ENCODE data around the gene PRCP. TPM values are rescaled to one million over a fixed set of nuclear protein-coding genes. Genes with fewer than 3 reads are reported as not detected.
A peak's percentile ranks its signal among the peaks of the same experiment; 100 is the strongest.

Gene PRCP
- total and polyA plus RNA-seq, 2 experiments from 2014 or later = 33.3 to 52.8 TPM

DNA sequence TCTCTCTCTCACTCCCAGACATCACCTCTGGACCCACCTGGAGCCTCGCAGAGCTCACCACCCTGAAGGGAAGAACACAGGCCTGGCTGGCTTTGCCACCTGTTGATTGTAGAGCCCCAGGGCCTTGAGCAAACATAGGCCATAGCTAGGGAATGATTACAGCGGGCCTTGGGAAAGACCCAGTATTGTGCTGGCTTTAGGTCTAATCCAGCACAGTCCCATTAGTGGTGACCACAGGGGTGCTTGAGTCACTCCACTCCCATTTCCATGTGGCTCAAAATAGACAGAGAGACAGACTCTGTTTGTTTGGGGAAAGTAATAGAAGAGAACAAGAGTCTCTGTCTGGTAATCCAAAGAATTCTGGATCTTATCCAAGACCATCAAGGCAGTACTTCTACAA, 123.9 kb downstream of the PRCP start (continued):
- TF ChIP-seq, protein P1, sequence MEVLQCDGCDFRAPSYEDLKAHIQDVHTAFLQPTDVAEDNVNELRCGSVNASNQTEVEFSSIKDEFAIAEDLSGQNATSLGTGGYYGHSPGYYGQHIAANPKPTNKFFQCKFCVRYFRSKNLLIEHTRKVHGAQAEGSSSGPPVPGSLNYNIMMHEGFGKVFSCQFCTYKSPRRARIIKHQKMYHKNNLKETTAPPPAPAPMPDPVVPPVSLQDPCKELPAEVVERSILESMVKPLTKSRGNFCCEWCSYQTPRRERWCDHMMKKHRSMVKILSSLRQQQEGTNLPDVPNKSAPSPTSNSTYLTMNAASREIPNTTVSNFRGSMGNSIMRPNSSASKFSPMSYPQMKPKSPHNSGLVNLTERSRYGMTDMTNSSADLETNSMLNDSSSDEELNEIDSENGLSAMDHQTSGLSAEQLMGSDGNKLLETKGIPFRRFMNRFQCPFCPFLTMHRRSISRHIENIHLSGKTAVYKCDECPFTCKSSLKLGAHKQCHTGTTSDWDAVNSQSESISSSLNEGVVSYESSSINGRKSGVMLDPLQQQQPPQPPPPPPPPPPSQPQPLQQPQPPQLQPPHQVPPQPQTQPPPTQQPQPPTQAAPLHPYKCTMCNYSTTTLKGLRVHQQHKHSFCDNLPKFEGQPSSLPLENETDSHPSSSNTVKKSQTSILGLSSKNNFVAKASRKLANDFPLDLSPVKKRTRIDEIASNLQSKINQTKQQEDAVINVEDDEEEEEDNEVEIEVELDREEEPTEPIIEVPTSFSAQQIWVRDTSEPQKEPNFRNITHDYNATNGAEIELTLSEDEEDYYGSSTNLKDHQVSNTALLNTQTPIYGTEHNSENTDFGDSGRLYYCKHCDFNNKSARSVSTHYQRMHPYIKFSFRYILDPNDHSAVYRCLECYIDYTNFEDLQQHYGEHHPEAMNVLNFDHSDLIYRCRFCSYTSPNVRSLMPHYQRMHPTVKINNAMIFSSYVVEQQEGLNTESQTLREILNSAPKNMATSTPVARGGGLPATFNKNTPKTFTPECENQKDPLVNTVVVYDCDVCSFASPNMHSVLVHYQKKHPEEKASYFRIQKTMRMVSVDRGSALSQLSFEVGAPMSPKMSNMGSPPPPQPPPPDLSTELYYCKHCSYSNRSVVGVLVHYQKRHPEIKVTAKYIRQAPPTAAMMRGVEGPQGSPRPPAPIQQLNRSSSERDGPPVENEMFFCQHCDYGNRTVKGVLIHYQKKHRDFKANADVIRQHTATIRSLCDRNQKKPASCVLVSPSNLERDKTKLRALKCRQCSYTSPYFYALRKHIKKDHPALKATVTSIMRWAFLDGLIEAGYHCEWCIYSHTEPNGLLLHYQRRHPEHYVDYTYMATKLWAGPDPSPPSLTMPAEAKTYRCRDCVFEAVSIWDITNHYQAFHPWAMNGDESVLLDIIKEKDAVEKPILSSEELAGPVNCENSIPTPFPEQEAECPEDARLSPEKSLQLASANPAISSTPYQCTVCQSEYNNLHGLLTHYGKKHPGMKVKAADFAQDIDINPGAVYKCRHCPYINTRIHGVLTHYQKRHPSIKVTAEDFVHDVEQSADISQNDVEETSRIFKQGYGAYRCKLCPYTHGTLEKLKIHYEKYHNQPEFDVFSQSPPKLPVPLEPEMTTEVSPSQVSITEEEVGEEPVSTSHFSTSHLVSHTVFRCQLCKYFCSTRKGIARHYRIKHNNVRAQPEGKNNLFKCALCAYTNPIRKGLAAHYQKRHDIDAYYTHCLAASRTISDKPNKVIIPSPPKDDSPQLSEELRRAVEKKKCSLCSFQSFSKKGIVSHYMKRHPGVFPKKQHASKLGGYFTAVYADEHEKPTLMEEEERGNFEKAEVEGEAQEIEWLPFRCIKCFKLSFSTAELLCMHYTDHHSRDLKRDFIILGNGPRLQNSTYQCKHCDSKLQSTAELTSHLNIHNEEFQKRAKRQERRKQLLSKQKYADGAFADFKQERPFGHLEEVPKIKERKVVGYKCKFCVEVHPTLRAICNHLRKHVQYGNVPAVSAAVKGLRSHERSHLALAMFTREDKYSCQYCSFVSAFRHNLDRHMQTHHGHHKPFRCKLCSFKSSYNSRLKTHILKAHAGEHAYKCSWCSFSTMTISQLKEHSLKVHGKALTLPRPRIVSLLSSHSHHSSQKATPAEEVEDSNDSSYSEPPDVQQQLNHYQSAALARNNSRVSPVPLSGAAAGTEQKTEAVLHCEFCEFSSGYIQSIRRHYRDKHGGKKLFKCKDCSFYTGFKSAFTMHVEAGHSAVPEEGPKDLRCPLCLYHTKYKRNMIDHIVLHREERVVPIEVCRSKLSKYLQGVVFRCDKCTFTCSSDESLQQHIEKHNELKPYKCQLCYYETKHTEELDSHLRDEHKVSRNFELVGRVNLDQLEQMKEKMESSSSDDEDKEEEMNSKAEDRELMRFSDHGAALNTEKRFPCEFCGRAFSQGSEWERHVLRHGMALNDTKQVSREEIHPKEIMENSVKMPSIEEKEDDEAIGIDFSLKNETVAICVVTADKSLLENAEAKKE (CRISPR knock-in tag; IDR thresholded peaks at IDR 0.05) = no peak
- TF ChIP-seq ZNF331 (CRISPR knock-in tag; IDR thresholded peaks at IDR 0.05; ENCODE audit: low read depth) (no peak), POLR2AphosphoS5 (IDR thresholded peaks at IDR 0.05; ENCODE audit: low read depth) (no peak), ZNF114 (CRISPR knock-in tag; IDR thresholded peaks at IDR 0.05) (no peak), JUNB (IDR thresholded peaks at IDR 0.05; ENCODE audit: unreplicated experiment) (no peak), STAT1 (IDR thresholded peaks at IDR 0.05; ENCODE audit: unreplicated experiment) (no peak), EZH2phosphoT487 (IDR thresholded peaks at IDR 0.05; ENCODE audit: unreplicated experiment) (no peak), NANOG (IDR thresholded peaks at IDR 0.05; ENCODE audit: borderline replicate concordance) (no peak), EZH2 (IDR thresholded peaks at IDR 0.05; ENCODE audit: low read depth, unreplicated experiment) (no peak)

DNA sequence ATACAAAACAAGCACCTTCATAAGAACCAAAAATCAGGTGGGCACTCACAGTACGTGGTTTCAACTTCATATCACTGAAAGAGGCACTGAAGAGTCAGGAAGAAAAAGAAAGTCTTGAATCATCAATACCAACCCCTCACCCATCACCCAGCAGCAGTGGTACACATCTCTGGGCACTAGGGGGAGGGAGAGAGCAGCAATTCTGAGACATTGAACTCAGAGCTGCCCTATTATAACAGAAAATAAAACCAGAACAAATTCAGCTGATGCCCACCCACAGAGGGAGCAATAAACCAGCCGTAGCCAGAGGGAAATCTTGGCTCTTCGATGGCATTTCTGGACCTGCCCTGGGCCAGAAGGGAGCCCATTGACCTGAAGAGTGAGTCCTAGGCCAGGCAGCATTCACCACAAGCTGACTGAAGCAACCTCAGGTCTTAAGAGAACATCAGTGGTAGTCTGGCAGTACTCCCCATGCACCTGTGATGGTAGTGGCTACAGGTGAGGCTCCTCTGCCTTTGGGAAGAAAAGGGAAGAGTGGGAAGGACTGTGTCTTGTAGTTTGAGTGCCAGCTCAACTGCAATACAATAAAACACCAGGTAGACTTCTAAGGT, 124.4 kb downstream of the PRCP start:
- DNase-seq (ENCODE audit: low spot score) = peak; percentile 81
- H3K9me3 Mint-ChIP-seq = no peaks in the 10 kb centered on the region
- Histone ChIP-seq H3K4me1 (ENCODE audit: insufficient read depth) (no peaks in the 10 kb centered on the region), H3K27me3 (ENCODE audit: insufficient read depth) (no peaks in the 10 kb centered on the region), H3K79me2 (replicated peaks; ENCODE audit: insufficient read depth) (no peaks in the 10 kb centered on the region), H3K27ac (ENCODE audit: low read depth) (no peak overlapping the region), H4K20me1 (replicated peaks; ENCODE audit: insufficient read depth) (no peaks in the 10 kb centered on the region), H3K4me3 (no peak overlapping the region), H3K4me2 (no peak overlapping the region), H2AFZ (peak overlapping the region; percentile 40; the same call in 1 of the 2 replicates), H3K36me3 (ENCODE audit: insufficient read depth) (no peaks in the 10 kb centered on the region), H3F3A (replicated peaks; ENCODE audit: low read depth) (no peaks in the 10 kb centered on the region), H3K9me2 (ENCODE audit: insufficient read depth) (no peaks in the 10 kb centered on the region)
- no peak overlapping the region for H3K4me3 Mint-ChIP-seq
- no peak for TF ChIP-seq ZNF331 (CRISPR knock-in tag; IDR thresholded peaks at IDR 0.05; ENCODE audit: low read depth)
- TF ChIP-seq, protein P2, sequence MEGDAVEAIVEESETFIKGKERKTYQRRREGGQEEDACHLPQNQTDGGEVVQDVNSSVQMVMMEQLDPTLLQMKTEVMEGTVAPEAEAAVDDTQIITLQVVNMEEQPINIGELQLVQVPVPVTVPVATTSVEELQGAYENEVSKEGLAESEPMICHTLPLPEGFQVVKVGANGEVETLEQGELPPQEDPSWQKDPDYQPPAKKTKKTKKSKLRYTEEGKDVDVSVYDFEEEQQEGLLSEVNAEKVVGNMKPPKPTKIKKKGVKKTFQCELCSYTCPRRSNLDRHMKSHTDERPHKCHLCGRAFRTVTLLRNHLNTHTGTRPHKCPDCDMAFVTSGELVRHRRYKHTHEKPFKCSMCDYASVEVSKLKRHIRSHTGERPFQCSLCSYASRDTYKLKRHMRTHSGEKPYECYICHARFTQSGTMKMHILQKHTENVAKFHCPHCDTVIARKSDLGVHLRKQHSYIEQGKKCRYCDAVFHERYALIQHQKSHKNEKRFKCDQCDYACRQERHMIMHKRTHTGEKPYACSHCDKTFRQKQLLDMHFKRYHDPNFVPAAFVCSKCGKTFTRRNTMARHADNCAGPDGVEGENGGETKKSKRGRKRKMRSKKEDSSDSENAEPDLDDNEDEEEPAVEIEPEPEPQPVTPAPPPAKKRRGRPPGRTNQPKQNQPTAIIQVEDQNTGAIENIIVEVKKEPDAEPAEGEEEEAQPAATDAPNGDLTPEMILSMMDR (conservative IDR thresholded peaks at IDR 0.05; ENCODE audit: low read depth in 2 of 2) = peak; percentile 84 to 88
- no peaks in the 10 kb centered on the region for H3K36me3 Mint-ChIP-seq (ENCODE audit: low read depth)
- no peaks in the 10 kb centered on the region for H3K27me3 Mint-ChIP-seq (ENCODE audit: insufficient read depth, low read depth, poor library complexity)
- H3K4me1 Mint-ChIP-seq = no peaks in the 10 kb centered on the region
- ATAC-seq = peak; percentile 99
- no peak overlapping the region for H3K27ac Mint-ChIP-seq
